Measurements from ENCODE around the gene IGSF8.

IGSF8 gene

DNA sequence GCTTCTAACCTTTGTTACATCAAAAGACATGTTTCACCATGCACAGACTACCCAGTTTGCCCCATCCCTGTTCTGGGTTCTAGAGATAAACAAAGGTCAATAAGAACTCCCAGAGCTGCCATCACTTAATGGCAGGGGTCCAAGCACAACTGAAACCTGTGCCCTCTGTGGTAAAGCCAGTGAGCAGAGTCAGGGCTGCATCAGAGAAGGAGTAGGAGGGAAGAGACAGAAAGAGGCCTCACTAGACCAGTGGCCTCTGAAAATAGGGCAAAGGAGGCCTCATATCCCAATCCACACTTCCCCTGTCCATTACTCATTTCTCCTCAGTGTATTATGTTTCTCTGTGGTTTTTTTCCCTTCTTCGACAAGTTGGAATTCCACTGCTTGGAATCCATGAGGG, 27.3 kb upstream of the IGSF8 start:
- no peaks in the 10 kb centered on the region for H3K9me3 ChIP-seq (replicated peaks; ENCODE audit: low read length)
- H3K4me1 ChIP-seq (ENCODE audit: control insufficient read depth, insufficient read depth, low read length) = peaks cover 51% of the 10 kb centered on the region
- H3K27me3 ChIP-seq (ENCODE audit: control insufficient read depth, insufficient read depth, low read length) = peaks cover 13% of the 10 kb centered on the region
- peak overlapping the region; percentile 21 for H3K4me2 ChIP-seq (ENCODE audit: low read length)
- H3K4me3 ChIP-seq (ENCODE audit: low read length) = no peak overlapping the region
- peak overlapping the region; percentile 15 for H3K9ac ChIP-seq (ENCODE audit: low read depth, low read length)
- H3K36me3 ChIP-seq (ENCODE audit: insufficient read depth, low read length) = no peaks in the 10 kb centered on the region

DNA sequence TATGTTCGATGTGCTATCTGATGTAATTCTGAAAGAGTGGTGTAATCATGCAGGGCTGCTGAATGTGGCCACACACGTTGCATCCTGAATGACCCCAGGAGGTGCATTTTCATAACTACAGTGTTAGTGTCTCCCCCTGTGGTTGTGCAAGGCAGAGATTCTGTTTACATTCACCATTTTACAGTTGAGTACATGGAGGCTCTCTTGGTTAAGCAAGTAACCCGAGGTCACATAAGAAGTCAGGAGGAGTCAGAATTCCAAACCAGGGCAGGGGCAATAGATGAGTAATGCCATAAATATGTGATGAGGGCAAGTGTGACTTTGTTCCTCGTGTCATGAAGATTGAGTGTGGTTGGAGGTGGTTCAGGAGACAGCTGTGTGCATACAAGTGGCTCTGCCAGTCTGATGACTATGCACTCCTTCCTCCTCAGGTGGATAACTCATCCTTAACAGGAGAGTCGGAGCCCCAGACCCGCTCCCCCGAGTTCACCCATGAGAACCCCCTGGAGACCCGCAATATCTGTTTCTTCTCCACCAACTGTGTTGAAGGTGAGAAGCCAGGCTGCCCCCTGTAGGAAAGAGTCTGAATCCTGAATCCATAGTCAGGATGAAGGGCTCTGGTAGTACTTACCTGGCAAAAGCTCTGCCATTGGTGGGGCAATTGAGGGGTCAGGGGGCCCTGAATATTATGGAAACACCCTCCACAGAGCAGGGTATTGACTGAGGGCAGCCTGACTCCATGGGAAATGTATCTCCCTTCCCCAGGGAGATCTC, 26.5 kb upstream of the IGSF8 start:
- Histone ChIP-seq H3K36me3 (ENCODE audit: insufficient read depth, low read length) (no peaks in the 10 kb centered on the region), H3K4me3 (ENCODE audit: low read length) (no peak overlapping the region), H3K4me2 (ENCODE audit: low read length) (peak overlapping the region; percentile 6), H3K27me3 (ENCODE audit: control insufficient read depth, insufficient read depth, low read length) (peaks cover 7% of the 10 kb centered on the region), H3K9me3 (replicated peaks; ENCODE audit: low read length) (no peaks in the 10 kb centered on the region), H3K9ac (ENCODE audit: low read depth, low read length) (peak overlapping the region; percentile 15), H3K4me1 (ENCODE audit: control insufficient read depth, insufficient read depth, low read length) (peaks cover 49% of the 10 kb centered on the region)

DNA sequence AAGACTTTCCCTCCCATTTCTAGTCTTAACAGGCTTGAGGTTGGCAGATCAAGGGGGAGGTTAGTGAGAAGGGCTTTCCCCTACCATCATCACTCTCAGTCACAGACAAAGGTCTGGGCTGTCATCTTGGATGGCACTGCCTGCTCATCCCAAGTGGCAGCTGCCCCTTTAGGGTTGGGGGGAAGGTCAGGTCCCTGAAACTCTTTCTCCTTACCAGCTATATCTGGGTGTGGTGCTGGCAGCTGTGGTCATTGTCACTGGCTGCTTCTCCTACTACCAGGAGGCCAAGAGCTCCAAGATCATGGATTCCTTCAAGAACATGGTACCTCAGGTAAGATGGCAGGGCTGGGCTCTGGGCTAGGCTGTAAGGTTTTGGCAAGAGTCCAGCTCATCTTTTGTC, 25.3 kb upstream of the IGSF8 start:
- H3K4me2 ChIP-seq (ENCODE audit: low read length) = no peak overlapping the region
- H3K9me3 ChIP-seq (replicated peaks; ENCODE audit: low read length) = no peaks in the 10 kb centered on the region
- H3K4me1 ChIP-seq (ENCODE audit: control insufficient read depth, insufficient read depth, low read length) = peaks cover 43% of the 10 kb centered on the region
- peaks cover 3% of the 10 kb centered on the region for H3K27me3 ChIP-seq (ENCODE audit: control insufficient read depth, insufficient read depth, low read length)
- no peak overlapping the region for H3K9ac ChIP-seq (ENCODE audit: low read depth, low read length)
- no peak overlapping the region for H3K4me3 ChIP-seq (ENCODE audit: low read length)
- no peaks in the 10 kb centered on the region for H3K36me3 ChIP-seq (ENCODE audit: insufficient read depth, low read length)

DNA sequence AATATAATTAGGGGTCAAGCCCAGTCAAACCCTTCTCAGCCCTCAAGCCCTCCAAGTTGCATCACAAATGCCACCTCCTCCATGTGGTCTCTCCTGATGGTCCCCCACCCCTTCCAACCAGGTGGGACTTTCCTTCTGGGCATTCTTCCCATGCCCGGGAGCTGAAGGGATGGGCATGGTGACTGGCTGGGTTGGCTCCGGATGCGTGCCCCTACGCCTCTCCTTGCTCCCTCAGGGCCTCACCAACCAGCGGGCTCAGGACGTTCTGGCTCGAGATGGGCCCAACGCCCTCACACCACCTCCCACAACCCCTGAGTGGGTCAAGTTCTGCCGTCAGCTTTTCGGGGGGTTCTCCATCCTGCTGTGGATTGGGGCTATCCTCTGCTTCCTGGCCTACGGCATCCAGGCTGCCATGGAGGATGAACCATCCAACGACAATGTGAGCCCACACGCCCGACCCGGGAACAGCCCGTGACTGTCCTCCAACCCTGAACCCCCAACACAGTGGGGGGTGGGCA, 24.6 kb upstream of the IGSF8 start:
- Histone ChIP-seq H3K4me1 (ENCODE audit: control insufficient read depth, insufficient read depth, low read length) (peaks cover 36% of the 10 kb centered on the region), H3K4me2 (ENCODE audit: low read length) (no peak overlapping the region), H3K9me3 (replicated peaks; ENCODE audit: low read length) (no peaks in the 10 kb centered on the region), H3K9ac (ENCODE audit: low read depth, low read length) (no peak overlapping the region), H3K27me3 (ENCODE audit: control insufficient read depth, insufficient read depth, low read length) (peaks cover 9% of the 10 kb centered on the region), H3K4me3 (ENCODE audit: low read length) (no peak overlapping the region), H3K36me3 (ENCODE audit: insufficient read depth, low read length) (no peaks in the 10 kb centered on the region)

DNA sequence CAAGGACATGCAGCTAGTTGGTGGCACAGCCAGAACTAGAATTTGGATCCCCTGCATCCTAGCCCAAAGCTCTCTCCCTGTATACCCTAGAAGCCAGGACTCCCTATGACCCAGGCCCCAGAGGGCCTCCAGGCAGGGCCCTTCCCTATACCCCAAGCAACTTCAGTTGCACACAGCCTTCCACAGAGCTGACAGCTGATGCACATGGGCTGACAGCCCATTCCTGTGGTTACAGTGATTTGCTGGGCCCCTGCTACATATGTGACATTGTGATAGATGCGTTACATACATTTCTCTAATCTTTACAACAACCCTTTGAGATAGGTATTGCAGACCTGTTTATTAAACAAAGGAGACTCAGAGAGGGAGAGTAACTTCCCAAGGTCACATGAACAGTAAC, 23.0 kb upstream of the IGSF8 start:
- H3K4me2 ChIP-seq (ENCODE audit: low read length) = no peak overlapping the region

DNA sequence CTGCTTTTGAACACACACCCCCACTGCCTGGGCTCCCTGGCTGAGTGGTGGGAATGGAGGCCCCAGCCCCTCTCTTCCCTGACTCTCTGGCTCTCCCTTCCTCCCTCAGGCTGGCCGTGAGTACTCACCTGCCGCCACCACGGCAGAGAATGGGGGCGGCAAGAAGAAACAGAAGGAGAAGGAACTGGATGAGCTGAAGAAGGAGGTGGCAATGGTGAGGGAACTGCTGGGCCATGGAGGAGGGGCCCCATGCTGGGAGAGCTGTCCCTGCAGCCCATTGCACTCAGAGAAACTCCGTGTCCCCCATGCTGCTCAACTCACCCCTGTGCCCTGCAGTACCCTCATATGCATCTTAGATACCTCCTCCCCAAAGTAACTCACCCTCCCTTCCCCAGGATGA, 22.4 kb upstream of the IGSF8 start:
- H3K4me3 ChIP-seq (ENCODE audit: low read length) = no peak overlapping the region
- peaks cover 30% of the 10 kb centered on the region for H3K27me3 ChIP-seq (ENCODE audit: control insufficient read depth, insufficient read depth, low read length)
- H3K9ac ChIP-seq (ENCODE audit: low read depth, low read length) = no peak overlapping the region
- no peaks in the 10 kb centered on the region for H3K36me3 ChIP-seq (ENCODE audit: insufficient read depth, low read length)
- H3K4me1 ChIP-seq (ENCODE audit: control insufficient read depth, insufficient read depth, low read length) = peaks cover 28% of the 10 kb centered on the region
- H3K4me2 ChIP-seq (ENCODE audit: low read length) = no peak overlapping the region
- no peaks in the 10 kb centered on the region for H3K9me3 ChIP-seq (replicated peaks; ENCODE audit: low read length)

More for the DNA sequence above, 23.0 kb upstream of the IGSF8 start:
- Histone ChIP-seq H3K36me3 (ENCODE audit: insufficient read depth, low read length) (no peaks in the 10 kb centered on the region), H3K27me3 (ENCODE audit: control insufficient read depth, insufficient read depth, low read length) (peaks cover 26% of the 10 kb centered on the region), H3K4me1 (ENCODE audit: control insufficient read depth, insufficient read depth, low read length) (peaks cover 33% of the 10 kb centered on the region), H3K4me3 (ENCODE audit: low read length) (no peak overlapping the region), H3K9me3 (replicated peaks; ENCODE audit: low read length) (no peaks in the 10 kb centered on the region), H3K9ac (ENCODE audit: low read depth, low read length) (no peak overlapping the region)

DNA sequence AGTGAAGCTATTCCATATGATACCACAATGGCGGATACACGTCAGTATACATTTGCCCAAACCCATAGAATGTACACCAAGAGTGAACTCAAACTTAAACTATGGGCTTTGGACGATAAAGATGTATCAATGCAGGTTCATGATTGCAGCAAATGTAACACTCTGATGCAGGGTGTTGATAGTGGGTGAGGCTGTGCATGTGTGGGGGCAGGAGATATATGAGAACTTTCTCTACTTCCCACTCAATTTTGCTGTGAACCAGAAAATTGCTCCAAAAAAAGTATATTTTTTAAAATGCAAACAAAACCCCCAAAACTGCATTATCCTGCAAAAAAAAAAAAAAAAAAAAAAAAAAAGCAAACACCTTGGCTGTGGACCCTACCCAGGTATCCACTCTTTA, 20.5 kb upstream of the IGSF8 start:
- H3K9ac ChIP-seq (ENCODE audit: low read depth, low read length) = no peak overlapping the region
- no peak overlapping the region for H3K4me2 ChIP-seq (ENCODE audit: low read length)
- H3K36me3 ChIP-seq (ENCODE audit: insufficient read depth, low read length) = no peaks in the 10 kb centered on the region
- H3K4me1 ChIP-seq (ENCODE audit: control insufficient read depth, insufficient read depth, low read length) = peaks cover 9% of the 10 kb centered on the region
- H3K27me3 ChIP-seq (ENCODE audit: control insufficient read depth, insufficient read depth, low read length) = peaks cover 49% of the 10 kb centered on the region
- H3K4me3 ChIP-seq (ENCODE audit: low read length) = no peak overlapping the region
- no peaks in the 10 kb centered on the region for H3K9me3 ChIP-seq (replicated peaks; ENCODE audit: low read length)

DNA sequence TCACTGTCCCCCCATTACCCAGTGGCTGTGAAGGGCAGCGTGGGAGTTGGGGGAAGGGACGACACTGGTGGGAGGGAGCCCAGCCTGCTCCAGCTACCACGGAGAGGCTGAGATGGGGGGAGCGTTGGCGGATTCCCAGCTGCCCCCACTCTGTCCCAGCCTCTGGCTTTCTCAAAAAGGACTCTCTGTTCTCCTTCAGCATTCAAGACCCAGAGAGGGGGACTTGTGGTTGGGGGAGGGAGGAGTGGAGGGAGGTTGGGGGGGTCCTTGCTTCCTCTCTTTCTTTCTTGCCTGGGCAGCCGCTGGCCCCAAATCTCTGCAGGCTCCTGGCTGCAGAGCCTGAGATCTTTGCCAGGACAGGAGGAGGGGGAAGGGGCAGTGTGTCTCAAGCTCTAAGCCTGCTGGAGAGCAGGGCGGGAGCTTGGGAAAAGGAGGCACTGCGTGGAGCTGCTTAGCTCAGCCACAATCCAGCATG, 19.3 kb upstream of the IGSF8 start:
- Histone ChIP-seq H3K4me3 (ENCODE audit: low read length) (no peak overlapping the region), H3K4me2 (ENCODE audit: low read length) (no peak overlapping the region), H3K27me3 (ENCODE audit: control insufficient read depth, insufficient read depth, low read length) (peaks cover 61% of the 10 kb centered on the region), H3K9me3 (replicated peaks; ENCODE audit: low read length) (no peaks in the 10 kb centered on the region), H3K4me1 (ENCODE audit: control insufficient read depth, insufficient read depth, low read length) (peaks cover 6% of the 10 kb centered on the region), H3K36me3 (ENCODE audit: insufficient read depth, low read length) (no peaks in the 10 kb centered on the region), H3K9ac (ENCODE audit: low read depth, low read length) (no peak overlapping the region)

DNA sequence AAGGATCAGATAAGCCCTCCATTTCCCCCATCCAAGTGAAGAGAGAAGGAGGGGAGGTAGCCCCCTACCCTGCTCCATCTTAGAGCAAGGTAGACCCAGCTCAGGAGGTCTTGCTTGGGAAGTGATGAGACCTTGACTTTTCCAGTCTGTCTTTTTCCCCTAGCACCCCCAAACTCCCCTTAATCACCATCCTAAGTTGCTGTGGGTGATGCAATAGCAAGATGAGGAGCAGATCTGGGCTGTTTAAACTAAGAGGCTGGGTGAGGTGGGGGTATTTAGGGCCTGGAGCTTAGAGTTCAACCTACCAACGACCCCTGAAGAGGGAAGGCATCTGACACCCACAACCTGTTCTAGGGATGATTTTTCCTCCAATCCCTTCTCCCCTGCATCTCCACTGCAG, 18.9 kb upstream of the IGSF8 start:
- no peaks in the 10 kb centered on the region for H3K9me3 ChIP-seq (replicated peaks; ENCODE audit: low read length)
- peaks cover 61% of the 10 kb centered on the region for H3K27me3 ChIP-seq (ENCODE audit: control insufficient read depth, insufficient read depth, low read length)
- no peak overlapping the region for H3K9ac ChIP-seq (ENCODE audit: low read depth, low read length)
- H3K36me3 ChIP-seq (ENCODE audit: insufficient read depth, low read length) = no peaks in the 10 kb centered on the region
- H3K4me3 ChIP-seq (ENCODE audit: low read length) = no peak overlapping the region
- peaks cover 6% of the 10 kb centered on the region for H3K4me1 ChIP-seq (ENCODE audit: control insufficient read depth, insufficient read depth, low read length)
- no peak overlapping the region for H3K4me2 ChIP-seq (ENCODE audit: low read length)

DNA sequence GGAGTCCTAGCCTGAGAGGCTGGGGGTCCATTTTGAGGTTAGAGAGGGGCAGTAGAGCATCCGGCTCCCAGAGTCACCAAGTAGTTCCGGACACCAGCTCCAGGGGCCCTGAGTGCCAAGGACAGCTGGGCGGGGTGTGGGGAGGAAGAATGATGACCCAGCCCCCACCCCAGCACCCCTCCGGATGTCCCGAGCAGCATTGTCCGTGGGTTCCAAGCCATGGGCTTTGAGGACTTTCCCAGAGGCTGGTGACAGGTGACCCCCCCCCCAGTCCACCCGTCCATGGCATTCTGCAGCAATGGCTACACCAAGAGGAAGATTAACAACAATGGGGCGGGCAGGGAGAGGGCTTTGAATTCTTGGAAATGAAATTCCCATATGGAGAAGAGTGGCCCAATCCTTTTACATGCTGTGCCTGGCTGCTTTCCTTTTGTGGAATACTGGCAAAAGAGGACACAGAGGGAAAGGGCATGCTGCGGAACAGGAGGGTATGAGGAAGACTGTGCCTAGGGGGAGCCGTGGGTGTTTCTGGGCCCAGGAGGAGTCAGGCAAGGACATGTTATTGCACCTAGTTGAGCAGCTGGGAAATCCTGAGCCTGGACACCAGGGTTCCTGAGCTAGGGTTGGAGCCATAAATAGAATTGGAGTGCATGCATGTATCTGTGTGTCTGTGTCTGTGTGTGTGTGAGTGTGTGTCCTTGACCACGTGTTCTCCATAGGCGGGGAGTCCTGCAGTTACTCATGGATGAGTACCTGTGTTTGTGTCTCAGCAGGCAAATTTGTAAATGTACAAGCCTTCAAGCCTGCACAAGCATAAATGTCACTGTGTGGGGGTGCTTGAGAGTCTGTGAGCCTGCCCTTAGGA, 18.1 kb upstream of the IGSF8 start:
- no peak overlapping the region for H3K4me3 ChIP-seq (ENCODE audit: low read length)
- peaks cover 6% of the 10 kb centered on the region for H3K4me1 ChIP-seq (ENCODE audit: control insufficient read depth, insufficient read depth, low read length)

DNA sequence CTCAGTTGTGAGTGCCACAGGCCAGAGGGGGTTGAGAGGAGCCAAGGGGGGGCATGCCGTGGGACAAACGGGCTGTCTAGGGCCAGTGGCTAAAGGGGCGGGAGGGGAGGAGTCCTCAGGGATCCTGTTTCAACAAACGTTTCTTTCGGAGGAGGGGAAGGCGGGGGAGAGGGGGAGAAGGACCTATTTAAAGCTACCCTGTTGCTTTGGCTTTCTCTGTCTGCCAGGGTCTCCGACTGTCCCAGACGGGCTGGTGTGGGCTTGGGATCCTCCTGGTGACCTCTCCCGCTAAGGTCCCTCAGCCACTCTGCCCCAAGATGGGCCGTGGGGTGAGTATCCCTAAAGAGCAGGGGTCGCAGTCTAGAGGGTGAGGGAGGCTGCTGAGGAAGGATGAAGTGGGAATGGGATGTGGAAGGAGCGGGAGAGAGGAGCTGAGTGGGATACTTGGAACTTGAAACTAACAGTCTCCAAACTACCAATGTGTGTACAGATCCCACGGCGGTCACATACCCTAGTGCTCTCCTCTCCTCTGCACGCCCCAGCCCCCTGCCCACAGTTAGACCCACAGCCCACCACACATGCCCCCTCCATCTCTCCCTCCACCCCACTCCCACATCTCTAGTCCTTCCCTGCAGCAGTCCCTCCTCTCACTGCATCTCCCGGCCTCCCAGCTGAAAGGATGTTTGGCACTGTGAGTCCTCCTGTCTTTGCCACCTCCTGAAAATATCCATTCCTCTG, 17.3 kb upstream of the IGSF8 start, which contains the start of gene ATP1A2:
Gene ATP1A2, plus strand, starts transcription at position 215 of the 738 bp plus-strand sequence. Its CDS starts 103 bp downstream, at position 318.
- Histone ChIP-seq H3K27me3 (ENCODE audit: control insufficient read depth, insufficient read depth, low read length) (peaks cover 63% of the 10 kb centered on the region), H3K4me3 (ENCODE audit: low read length) (no peak within 1 kb of the TSS), H3K9ac (ENCODE audit: low read depth, low read length) (no peak within 1 kb of the TSS), H3K36me3 (ENCODE audit: insufficient read depth, low read length) (no peaks in the 10 kb centered on the region), H3K4me2 (ENCODE audit: low read length) (no peak within 1 kb of the TSS), H3K9me3 (replicated peaks; ENCODE audit: low read length) (no peaks in the 10 kb centered on the region), H3K4me1 (ENCODE audit: control insufficient read depth, insufficient read depth, low read length) (peaks cover 6% of the 10 kb centered on the region)

More for the DNA sequence above, 18.1 kb upstream of the IGSF8 start:
- Histone ChIP-seq H3K9me3 (replicated peaks; ENCODE audit: low read length) (no peaks in the 10 kb centered on the region), H3K27me3 (ENCODE audit: control insufficient read depth, insufficient read depth, low read length) (peaks cover 63% of the 10 kb centered on the region), H3K36me3 (ENCODE audit: insufficient read depth, low read length) (no peaks in the 10 kb centered on the region), H3K4me2 (ENCODE audit: low read length) (no peak overlapping the region), H3K9ac (ENCODE audit: low read depth, low read length) (no peak overlapping the region)
